H1 (cell line): Measurements from ENCODE around the gene ARHGAP8.

Experiments
- CREB1 ChIP-seq: IDR thresholded peaks from 2 replicates; pipeline ENCODE4 v1.6.1; 2012; ENCODE audit warnings: inconsistent platforms
- CTCF ChIP-seq, 3 experiments: IDR thresholded peaks; 1 replicate in 2 of 3; 2 replicates in 1 of 3; pipeline versions ENCODE4 v1.5.1 to v1.6.1; 2011; ENCODE audit warnings: low read length in 3 of 3, mild to moderate bottlenecking in 3 of 3, inconsistent platforms in 2 of 3, low read depth in 1 of 3, moderate library complexity in 1 of 3; ENCODE audit not compliant: insufficient read depth in 1 of 3; ENCODE audit errors: control extremely low read depth in 1 of 3
- EP300 ChIP-seq, 2 experiments: IDR thresholded peaks; 1 replicate in 1 of 2; 2 replicates in 1 of 2; pipeline ENCODE4 v1.6.1; 2011 to 2012; ENCODE audit warnings: low read depth in 2 of 2, low read length in 2 of 2, mild to moderate bottlenecking in 2 of 2, borderline replicate concordance in 1 of 2, inconsistent platforms in 1 of 2, moderate library complexity in 1 of 2
- POLR2A ChIP-seq, 2 experiments: IDR thresholded peaks; 1 replicate in 1 of 2; 2 replicates in 1 of 2; pipeline ENCODE4 v1.6.1; 2011; ENCODE audit warnings: low read depth in 2 of 2, low read length in 2 of 2, mild to moderate bottlenecking in 2 of 2; ENCODE audit errors: control extremely low read depth in 1 of 2
- RNF2 ChIP-seq: fragments of 200-900, 300-1000 bp; sonication (generic); IDR thresholded peaks from 2 replicates; pipeline ENCODE4 v1.7.1; 2016; ENCODE audit warnings: borderline replicate concordance, low read depth, mild to moderate bottlenecking, antibody characterized with exemption, low read length; ENCODE audit not compliant: poor library complexity, severe bottlenecking; ENCODE audit errors: missing control alignments
- SP1 ChIP-seq: IDR thresholded peaks from 2 replicates; pipeline ENCODE4 v1.6.1; 2011; ENCODE audit warnings: low read depth, low read length
- SRF ChIP-seq: IDR thresholded peaks from 2 replicates; pipeline ENCODE4 v1.6.1; 2011; ENCODE audit warnings: mild to moderate bottlenecking, low read depth, low read length, moderate library complexity

- TF ChIP-seq CREB1 (no peak), RNF2 (no peak), CTCF (IDR thresholded peaks at IDR 0.05; ENCODE audit: control extremely low read depth in 1 of 3, insufficient read depth in 1 of 3, low read depth in 1 of 3, low read length in 3 of 3) (no peak), EP300 (IDR thresholded peaks at IDR 0.05; ENCODE audit: borderline replicate concordance in 1 of 2, low read depth in 2 of 2, low read length in 2 of 2) (no peak), POLR2A (IDR thresholded peaks at IDR 0.05; ENCODE audit: control extremely low read depth in 1 of 2, low read depth in 2 of 2, low read length in 2 of 2) (no peak), SP1 (no peak), SRF (no peak)
Observed at GRCh38 chr22:44865193-44866057, 113.0 kb downstream of the ARHGAP8 start.
